Mononuclear cell (primary cell): ENCODE results near the gene SNAP25. TPM values are rescaled to one million over a fixed set of nuclear protein-coding genes. Genes with fewer than 3 reads are reported as not detected.

Source experiments
- H3K27me3 ChIP-seq: 2 replicates; pipeline ENCODE4 v1.6.0; 2011; ENCODE audit warnings: low read length, control low read depth; ENCODE audit not compliant: insufficient read depth
- H3K4me1 ChIP-seq: 2 replicates; pipeline ENCODE4 v1.5.1; 2011; ENCODE audit warnings: mild to moderate bottlenecking, low read length, control low read depth; ENCODE audit not compliant: insufficient read depth
- H3K4me3 ChIP-seq: 2 replicates; pipeline ENCODE4 v1.5.1; 2011; ENCODE audit warnings: mild to moderate bottlenecking, low read length, moderate library complexity
- H3K9me3 ChIP-seq: 2 replicates; pipeline ENCODE4 v1.5.1; 2011; ENCODE audit warnings: low read depth, mild to moderate bottlenecking, control low read depth, low read length
- total RNA-seq: library from RNA; depleted of rRNA; stranded (reverse); fragments of >200 nt; gene quantifications from one replicate; pipeline ENCODE4 v1.2.3, GENCODE V29; 2012

The SNAP25 gene
- total RNA-seq, 1 donor: not detected

- no peaks in the 10 kb centered on the region for H3K4me1 ChIP-seq
- H3K9me3 ChIP-seq: no peaks in the 10 kb centered on the region
- H3K4me3 ChIP-seq: no peak overlapping the region
- no peaks in the 10 kb centered on the region for H3K27me3 ChIP-seq
These were observed 26.5 kb upstream of the SNAP25 start for GRCh38 chr20:10192171-10192570.

DNA sequence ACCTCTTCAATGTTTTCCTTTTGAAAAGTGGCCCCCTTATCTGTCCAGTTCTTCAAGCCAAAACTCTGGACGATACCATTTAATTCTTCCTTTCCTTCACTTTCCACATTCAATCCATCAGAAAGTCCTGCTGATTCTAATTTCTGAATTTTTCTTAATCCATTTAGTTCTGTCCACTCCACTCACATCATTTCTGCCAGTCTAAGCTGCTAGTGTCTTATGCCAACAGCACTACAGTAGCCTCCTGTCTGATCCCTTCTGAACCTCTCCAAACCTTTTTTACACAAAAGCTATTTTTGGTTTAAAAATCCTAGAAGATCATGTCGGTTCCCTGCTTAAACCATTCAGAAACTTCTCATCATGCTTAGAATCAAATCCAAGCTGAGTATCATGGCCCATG, 24.5 kb upstream of the SNAP25 start:
- no peak overlapping the region for H3K4me3 ChIP-seq
- H3K4me1 ChIP-seq: no peaks in the 10 kb centered on the region
- H3K27me3 ChIP-seq: no peaks in the 10 kb centered on the region
- no peaks in the 10 kb centered on the region for H3K9me3 ChIP-seq

- Histone ChIP-seq H3K4me1 (no peaks in the 10 kb centered on the region), H3K4me3 (no peak overlapping the region), H3K9me3 (no peaks in the 10 kb centered on the region), H3K27me3 (no peaks in the 10 kb centered on the region)
These were observed 18.3 kb upstream of the SNAP25 start for GRCh38 chr20:10200330-10200729.

DNA sequence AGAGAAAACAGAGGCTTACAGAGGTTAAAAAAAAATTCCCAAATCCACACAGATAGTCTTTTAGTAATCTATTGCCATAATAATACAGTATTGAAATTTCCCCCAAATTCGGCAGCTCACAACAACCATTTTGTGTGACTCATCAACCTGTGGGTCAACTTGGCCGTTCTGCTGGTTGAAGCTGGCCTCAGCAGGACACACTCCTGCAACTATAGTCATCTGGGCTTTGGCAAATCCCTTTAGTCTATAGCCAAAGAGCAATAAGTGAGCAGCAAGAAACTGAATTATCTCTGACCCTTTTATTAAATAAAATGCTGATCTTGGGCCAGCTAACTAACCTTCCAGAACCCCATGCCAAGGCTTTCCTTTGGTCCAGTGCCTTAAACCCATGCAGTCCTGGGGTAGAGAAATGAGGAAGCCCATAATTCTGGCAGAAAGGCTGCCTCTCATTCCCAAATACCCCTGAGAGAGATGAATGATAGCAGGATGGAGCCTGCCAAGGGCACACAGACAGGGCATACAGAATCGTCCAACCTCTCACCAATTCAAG, 17.2 kb upstream of the SNAP25 start:
- Histone ChIP-seq H3K27me3 (no peaks in the 10 kb centered on the region), H3K4me3 (no peak overlapping the region), H3K4me1 (no peaks in the 10 kb centered on the region), H3K9me3 (no peaks in the 10 kb centered on the region)

DNA sequence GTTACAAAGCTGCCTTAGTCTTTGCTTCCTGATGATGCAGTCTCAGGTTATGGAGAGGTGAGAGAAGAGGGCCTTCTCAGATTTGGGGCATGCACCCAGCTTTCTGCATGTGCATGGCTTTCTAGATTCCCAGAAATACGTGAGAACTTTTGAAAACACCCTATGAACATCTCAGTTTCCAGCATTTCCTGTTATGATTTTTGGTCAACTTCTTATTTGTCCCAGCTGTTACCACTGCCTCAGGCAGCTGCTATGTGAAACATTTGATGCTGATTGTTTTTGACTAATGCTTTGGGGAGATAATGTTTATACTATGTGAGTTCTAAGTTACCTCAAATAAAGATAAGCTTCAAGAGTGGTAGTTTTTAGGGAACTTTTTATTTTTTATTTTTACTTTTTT, 9.5 kb upstream of the SNAP25 start:
- H3K4me1 ChIP-seq: no peaks in the 10 kb centered on the region
- no peak overlapping the region for H3K4me3 ChIP-seq
- H3K27me3 ChIP-seq: peaks cover 10% of the 10 kb centered on the region
- no peaks in the 10 kb centered on the region for H3K9me3 ChIP-seq

- Histone ChIP-seq H3K4me3 (no peak overlapping the region), H3K27me3 (peaks cover 36% of the 10 kb centered on the region), H3K9me3 (no peaks in the 10 kb centered on the region), H3K4me1 (peaks cover 6% of the 10 kb centered on the region)
These were observed 5.1 kb upstream of the SNAP25 start for GRCh38 chr20:10213526-10213925.

- Histone ChIP-seq H3K4me1 (peaks cover 12% of the 10 kb centered on the region), H3K4me3 (no peak overlapping the region), H3K27me3 (peaks cover 54% of the 10 kb centered on the region), H3K9me3 (no peaks in the 10 kb centered on the region)
These were observed 2.4 kb upstream of the SNAP25 start for GRCh38 chr20:10216146-10216791.

DNA sequence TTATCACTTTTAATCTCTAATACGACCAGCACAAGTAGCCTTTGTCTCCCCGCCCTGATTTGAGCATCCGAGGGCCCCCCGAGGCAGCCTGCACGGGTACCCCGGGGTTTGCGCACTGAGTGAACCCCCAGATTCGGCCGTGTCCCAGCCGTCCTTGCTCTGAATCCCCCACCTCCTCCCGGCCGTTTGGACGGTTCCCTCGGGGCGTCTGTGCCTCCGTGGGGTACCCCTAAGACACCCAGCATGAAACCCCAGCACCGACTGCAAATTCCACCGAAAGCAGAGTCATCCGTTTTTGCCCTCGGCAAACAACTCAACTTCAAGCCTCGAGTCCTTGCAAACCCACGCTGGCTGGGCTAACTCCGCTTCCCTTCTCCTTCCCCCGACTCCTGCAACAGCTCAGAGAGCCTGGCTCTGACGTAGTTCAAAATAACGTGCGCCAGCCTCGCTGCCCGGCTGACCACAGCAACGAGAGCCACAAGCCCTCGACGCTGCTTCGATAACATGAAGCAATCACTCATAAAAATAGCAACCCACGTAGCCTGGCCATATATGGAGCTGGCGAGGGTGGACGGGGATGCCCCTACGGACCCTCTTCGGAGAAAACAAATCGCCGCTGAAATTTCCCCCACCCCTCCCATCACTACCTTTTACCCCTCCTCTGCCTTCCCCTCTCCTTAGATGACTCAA, 764 bp upstream of the SNAP25 start:
- peaks cover 63% of the 10 kb centered on the region for H3K27me3 ChIP-seq
- H3K4me1 ChIP-seq: peaks cover 12% of the 10 kb centered on the region
- H3K4me3 ChIP-seq: no peak overlapping the region
- no peaks in the 10 kb centered on the region for H3K9me3 ChIP-seq

DNA sequence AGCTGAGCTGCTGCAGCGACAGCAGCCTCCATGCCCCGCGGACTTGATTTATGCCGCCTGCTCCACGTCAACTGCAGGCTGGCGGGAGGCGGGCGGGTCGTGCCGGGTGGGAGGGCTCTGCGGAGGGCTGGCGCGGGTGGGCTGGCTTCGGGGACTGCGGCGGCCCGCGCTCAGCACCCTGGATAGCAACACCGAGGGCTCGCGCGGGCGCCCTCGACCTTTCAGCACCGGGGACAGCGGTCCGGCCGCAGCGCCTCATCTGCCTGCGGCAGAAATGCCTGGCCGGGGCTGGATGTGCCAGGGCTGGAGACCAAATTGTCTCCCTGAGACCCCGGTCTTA, 792 bp downstream of the SNAP25 start:
- Histone ChIP-seq H3K4me1 (peaks cover 12% of the 10 kb centered on the region), H3K4me3 (no peak overlapping the region)

DNA sequence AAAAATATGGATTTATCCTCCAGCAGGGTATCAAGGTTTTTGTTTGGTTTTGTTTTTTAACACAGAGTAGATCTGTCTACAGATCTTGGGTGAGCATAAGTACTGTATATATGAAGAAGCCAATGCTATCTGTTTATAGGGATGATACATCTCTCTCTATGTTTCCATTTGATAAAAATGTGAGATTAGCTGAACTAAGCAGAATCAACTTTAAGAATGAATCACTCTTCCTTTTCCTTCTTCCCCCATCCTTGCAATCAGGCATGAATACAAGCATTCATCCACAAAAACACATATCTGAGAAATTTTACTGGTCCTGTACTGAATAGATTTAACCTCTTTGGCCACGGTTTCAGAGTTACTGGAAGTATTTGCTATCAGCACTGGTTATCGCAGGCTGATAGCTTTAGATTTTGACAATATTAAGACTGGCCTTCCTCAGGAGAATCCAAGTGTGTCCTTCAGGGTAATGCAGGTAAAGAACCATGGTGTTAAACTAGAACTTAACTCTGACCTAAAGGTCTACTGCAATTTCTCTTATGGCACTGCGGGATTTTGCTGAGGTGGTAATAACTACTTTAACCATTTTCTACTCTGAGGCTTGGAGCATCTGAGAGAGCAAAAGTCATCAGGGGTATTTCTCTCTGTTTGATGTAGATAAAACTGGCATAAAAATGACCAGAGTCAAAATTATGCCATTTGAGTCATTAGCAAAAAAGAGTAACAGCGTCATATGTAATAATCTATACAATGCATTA, 1.5 kb downstream of the SNAP25 start:
- peaks cover 58% of the 10 kb centered on the region for H3K27me3 ChIP-seq
- H3K4me1 ChIP-seq: peaks cover 12% of the 10 kb centered on the region
- no peaks in the 10 kb centered on the region for H3K9me3 ChIP-seq
- no peak overlapping the region for H3K4me3 ChIP-seq

More for the DNA sequence above, 792 bp downstream of the SNAP25 start:
- H3K27me3 ChIP-seq: peaks cover 63% of the 10 kb centered on the region
- H3K9me3 ChIP-seq: no peaks in the 10 kb centered on the region

GRCh38 chr20:10221021-10221420, 2.4 kb downstream of the SNAP25 start:
- peaks cover 50% of the 10 kb centered on the region for H3K27me3 ChIP-seq
- H3K9me3 ChIP-seq: no peaks in the 10 kb centered on the region
- peaks cover 12% of the 10 kb centered on the region for H3K4me1 ChIP-seq
- no peak overlapping the region for H3K4me3 ChIP-seq

DNA sequence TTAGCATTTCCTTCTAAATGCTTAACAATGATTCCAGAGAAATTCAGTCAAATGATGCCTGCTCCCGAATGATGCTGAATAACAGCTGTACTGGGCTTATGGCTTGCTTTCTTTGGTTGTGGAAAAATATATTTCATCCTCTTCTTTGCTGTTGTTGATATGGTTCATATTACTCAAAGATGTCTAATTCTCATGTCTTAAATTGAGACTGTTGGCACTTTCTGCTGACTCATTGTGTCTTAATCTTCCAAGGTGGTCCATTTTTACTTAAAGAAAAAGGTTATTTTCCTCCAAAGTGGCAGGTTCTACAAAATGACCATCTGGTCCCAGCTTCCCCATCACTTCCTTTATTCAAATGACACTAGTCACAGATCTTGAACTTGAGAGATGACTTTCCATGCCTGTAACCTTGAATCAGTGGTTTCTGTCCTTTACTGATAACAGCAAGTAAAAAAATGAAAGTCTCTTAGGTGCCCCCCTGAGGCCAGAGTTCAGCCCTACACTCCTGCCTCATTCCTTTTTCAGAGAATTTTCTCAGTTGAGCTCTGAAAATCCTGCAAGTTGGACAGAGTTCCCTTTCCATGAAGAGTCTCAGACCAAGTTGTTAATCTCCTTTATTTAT, 6.9 kb downstream of the SNAP25 start:
- H3K4me3 ChIP-seq: no peak overlapping the region
- H3K9me3 ChIP-seq: no peaks in the 10 kb centered on the region
- H3K27me3 ChIP-seq: peaks cover 12% of the 10 kb centered on the region
- H3K4me1 ChIP-seq: no peaks in the 10 kb centered on the region

DNA sequence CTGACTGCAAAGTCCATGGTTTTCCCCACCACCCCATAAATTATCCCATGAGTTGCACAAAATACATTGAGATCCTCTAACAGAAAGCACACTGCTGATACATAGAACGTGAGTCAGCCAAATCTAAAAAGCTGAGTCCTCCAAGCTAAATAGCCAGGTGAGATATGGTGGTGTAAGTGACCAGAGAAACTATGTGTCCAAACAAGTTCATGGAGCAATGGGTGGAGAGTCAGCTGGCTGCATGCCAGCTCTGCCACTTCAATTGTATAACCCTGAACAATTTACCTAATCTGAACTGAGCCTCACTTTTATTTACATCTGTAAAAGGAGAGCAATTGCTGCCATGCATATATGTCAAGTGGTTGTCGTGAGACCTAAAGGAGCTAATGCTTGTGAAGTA, 9.7 kb downstream of the SNAP25 start:
- Histone ChIP-seq H3K4me3 (no peak overlapping the region), H3K4me1 (no peaks in the 10 kb centered on the region), H3K27me3 (no peaks in the 10 kb centered on the region), H3K9me3 (no peaks in the 10 kb centered on the region)

- Histone ChIP-seq H3K9me3 (no peaks in the 10 kb centered on the region), H3K4me3 (no peak overlapping the region), H3K4me1 (no peaks in the 10 kb centered on the region), H3K27me3 (no peaks in the 10 kb centered on the region)
These were observed 12.7 kb downstream of the SNAP25 start for GRCh38 chr20:10231290-10231689.
